ENCODE results near the gene SZRD1.

SZRD1 gene

DNA sequence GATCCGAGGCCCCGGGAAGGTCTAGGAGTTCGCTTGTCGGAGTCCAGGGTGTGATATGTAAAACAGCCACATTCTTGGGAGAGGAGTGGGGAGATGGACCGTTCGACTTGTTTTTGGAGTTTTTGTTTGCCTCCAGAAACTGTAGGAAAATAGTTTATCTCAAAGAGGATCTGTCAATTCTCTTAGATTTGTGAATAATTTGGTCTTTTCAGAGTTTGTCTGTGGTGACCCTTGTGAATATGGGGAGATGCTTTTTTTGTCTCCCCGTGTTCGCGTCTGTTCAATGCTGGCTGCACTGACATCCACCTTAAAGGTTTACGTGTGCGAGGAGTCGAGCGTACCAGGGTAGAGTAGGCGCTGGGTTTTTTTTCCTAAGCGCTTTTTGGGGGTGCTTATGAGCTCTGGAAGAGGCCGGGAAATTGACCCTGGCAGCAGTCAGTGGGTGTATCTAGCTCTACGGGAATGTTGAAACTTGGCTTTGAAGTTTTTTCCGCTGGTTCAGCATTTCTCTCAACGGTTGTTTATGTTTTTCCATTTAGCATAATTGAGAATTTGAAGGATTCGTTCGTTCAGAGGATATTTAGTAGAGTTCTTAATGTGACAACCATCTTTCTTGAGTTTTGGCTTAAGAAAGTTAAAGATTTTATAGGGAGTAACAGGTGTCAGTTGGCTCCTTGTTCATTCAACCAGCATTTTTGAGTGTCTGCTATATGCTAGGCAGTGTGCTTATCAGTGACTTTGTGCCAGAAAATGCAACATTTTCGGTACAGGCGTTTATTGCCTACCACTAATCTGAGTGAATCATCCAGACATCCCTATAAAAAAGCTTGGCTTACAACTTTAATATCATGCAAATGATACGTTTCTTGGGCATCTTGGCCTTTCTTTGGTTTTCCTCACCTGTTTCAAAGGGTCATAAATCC is 1.2 kb downstream of the SZRD1 start:
- no peak for DNase-seq

DNA sequence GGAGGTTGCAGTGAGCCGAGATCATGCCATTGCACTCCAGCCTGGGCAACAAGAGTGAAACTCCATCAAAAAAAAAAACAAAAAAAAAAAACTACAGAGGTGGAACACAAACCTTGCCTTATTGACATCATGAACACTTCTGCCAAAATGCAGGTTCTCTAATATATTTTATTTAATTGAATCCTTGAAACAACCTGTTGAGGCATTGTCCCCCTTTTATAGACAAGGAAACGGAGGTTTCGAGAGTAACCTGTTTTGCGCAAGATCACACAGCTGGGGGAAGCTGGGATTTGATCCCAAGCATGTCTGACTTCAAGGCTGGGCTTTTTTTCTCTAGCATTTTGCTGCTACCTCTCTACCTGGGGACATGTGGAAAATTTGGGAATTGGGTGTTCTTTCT is 2.8 kb downstream of the SZRD1 start:
- DNase-seq, result no peak

DNA sequence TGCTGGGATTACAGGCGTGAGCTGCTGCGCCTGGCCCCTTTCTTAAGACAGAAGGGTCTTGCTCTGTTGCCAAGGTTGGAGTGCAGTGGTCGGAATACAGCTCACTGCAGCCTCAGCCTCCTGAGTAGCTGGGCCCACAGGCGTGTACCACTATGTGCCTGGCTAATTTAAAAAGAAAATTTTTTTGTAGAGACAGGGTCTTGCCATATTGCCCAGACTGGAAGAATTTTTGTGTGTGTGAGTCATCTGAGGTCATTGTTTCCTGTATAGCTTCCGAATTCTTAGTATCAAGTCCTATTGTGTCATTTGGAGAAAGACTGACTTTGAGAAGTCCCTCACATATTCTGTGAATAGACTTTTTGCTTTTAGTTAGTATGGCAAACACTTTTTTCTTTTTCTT is 4.7 kb downstream of the SZRD1 start:
- no peak for DNase-seq

DNA sequence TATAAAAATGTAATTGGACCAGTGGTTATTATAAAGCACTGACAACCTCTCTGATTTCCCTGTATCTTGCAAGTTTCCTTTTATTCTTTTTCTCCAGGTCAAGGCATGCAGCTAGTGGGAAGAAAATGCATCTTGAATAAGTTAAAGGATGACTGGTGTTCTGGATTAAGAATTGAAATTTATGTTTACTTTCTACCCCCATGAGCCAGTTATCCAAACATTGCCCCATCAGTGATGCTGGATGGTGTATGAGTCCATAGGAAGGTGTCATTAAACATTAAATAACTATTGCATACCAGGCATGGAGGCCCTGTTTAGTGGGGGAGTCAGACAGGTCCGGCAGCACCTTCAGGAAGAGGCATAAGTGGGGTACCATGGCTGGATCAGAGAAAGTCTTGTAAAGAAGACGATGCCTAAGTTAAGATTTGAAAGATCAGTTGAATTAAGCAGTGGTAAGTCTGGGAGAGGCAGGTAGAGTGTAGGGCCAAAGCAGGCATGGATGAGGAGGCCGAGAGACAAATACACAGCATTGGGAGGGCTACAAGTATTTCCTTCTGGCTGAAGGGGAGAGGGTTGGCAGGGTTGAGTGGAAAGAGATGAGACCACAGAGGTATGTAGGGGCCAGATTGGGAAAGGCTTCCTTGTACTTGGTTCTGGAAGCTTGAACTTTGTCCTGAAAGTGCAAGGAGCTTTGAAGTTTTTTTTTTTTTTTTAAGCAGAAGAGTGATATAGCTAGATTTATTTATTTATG is 5.7 kb downstream of the SZRD1 start:
- DNase-seq, result no peak

DNA sequence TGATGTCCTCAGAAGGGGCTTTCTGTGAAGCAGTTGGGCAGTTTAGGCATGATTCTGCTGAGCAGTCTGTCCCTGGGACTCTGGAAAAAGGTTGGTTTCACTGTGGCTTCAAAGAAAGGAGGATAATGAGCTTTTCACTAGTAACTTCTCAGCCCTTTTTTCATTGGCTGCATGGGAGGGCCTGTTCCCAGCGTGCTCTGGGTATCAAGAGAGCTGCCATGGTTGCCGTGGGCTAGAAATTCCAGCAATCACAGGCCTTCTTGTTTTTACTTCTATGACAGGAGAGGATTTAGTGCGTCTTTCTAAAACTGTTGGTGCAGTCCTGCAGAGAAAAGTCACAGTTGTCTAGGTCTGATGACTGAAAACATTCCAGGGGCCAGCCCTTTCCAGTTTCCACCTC is 7.2 kb downstream of the SZRD1 start:
- no peak for DNase-seq

DNA sequence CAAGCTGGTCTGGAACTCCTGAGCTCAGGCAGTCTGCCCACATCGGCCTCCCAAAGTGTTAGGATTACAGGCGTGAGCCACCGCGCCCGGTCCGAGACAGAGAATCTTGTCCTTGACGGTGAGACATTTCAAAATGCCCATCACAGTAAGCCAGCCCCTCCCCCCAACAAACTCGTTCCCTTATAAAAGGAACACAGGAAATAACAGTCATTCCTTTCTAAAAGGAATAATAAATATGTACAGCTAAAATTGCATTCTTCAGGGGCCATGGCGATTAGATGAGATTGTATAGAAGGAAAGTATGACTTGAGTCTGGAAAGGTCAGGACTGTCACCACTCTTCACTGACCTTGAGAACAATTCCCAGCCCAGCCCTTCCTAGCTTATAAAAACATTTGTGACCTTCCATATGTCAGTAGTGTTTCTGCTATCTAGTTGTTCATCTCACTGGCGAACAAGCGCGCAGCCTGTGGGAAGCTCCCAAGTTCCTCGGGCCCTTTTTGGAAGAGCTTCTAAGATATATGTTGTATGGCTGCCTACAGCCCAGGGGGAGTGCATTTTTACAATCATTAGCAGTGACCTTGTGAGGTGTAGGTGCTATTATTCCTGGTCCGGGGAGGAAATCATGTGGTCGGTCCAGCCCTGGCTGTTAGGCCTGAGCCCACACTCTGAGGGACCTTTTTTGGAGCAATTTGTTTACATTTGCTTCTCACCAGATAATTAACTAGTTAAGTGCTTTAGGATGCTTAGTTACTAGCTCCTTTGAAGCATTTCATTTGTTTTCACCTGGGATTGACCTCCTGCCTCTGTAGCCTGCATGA is 8.7 kb downstream of the SZRD1 start:
- DNase-seq, result no peak

DNA sequence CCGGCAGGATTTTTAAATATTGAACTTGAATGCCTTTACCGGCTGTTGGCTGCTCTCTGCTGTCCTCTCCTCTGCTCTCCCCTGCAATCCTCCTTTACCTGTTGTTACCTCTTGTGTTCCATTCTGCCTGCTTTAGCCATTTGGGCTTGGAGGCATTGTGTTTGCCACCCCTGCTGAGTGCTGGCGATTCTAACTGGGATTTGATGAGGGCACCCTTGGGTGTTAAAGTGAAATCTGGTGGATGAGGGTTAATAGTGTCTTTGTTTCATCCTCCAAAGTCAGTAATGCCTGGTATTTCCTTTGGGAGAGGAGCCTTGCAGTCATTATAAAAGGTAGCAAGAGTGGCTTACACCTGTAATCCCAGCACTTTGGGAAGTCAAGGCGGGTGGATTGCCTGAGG is 9.9 kb downstream of the SZRD1 start:
- no peak for DNase-seq

DNA sequence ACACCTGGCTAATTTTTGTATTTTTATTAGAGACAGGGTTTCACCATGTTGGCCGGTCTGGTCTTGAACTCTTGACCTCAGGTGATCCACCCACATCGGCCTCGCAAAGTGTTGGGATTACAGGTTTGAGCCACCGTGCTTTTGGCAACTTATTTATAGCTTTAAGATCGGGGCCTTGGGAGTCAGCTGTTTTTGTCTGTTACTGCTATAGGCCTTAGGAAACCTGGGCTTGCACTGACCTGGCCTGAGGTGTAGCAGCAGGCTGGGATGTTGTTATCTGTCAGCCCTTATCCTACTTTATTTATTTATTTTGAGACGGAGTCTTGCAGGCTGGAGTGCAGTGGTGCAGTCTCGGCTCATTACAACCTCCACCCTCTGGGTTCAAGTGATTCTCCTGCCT is 11.4 kb downstream of the SZRD1 start:
- no peak for DNase-seq

DNA sequence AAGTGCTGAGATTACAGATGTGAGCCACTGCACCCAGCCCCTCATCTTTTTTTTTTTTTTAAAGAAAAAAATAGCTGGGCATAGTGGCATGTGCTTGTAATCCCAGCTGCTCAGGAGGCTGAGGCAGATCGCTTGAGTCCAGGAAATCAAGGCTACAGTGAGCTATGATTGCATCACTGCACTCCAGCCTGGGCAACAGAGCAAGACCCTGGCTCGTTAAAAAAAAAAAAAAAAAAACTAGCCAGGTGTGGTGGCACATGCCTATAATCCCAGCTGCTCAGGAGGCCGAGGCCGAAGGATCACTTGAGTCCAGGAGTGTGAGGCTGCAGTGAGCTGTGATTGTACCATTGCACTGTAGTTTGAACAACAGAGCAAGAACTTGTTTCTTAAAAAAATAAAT is 13.8 kb downstream of the SZRD1 start:
- no peak for DNase-seq

DNA sequence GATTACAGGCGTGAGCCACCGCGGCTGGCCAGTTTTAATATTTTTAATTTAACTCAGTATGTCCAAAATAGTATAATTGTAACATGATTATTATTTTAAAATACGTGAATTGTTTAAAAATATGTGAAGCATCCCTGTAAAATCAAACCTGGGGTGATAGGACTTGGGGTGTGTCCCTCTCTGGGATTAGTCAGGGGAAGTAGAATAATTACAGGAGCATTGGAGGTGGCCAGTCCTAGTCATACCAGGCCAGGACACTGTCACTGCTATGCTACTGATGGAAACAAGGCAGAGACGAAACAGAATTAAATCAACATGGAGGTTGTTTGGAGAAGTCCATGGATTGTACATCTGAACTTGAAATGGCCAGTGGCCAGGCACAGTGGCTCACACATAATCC is 16.8 kb downstream of the SZRD1 start:
- DNase-seq, result no peak

DNA sequence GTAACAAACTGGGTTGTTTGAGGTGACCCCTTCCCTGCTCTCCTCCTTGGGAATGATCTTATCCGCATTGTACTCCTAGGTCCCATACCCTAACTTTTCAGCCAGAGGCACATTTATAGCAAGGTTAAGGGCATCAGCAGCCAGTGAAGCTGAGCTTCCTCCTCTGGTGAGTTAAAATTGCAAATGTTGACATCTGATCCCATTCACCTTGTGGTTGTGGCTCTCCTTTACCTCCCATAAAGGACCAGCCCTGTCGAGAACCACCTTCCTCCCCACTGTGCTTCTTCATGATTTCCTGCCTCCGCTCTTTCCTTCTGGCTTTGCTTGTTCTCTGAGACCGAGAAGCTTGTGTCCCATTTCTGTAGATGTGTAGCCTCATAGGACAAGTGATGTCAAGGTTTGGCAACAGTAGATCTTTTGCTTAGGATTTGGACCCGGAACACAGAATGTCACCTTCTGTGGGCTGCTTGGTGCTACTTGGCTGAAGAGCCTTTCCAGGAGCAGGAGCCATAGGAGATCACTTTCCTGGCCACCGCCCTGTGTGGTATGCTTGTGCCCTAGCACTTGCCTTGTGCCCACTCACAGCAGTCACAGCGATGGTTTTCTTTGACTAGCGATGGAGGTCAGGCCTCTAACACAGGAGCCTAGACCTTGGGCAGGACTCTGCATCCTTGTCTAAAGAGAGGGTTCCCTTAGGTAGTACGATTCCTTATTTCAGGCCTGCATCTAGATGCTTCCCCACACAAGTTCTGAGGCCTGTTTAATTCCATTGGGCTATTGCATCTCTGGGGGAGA is 18.8 kb downstream of the SZRD1 start:
- no peak for DNase-seq

DNA sequence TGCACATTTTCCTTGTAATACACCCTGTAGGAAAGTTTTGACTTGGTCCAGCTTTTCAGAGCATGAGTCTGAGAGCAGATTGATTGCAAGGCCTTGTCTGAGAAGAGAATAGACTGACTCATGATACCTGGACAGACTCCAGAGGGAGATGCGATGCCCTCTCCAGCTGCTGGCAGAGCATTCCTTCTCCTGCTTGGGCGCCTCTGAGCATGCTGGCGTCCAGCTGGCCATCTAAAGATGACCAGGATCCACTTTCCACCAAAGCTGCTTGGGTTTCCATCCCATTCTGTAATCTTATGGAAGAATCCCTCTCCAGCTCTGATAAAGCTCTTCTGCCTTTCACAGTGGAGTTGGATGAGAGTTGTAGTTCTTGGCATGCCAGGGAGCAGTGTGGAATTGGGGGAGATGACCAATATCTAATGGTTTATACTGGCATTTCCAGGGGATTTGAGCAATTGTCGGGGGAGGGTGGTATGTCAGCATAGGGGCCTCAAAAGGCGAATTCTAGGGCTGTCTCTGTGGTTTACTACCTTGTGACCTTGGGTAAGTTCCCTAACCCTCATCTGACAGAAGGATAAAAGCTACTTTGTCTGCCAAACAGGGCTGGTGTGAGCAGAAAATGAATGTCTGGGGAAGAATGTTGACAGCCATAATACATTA is 19.5 kb downstream of the SZRD1 start:
- no peak for DNase-seq

DNA sequence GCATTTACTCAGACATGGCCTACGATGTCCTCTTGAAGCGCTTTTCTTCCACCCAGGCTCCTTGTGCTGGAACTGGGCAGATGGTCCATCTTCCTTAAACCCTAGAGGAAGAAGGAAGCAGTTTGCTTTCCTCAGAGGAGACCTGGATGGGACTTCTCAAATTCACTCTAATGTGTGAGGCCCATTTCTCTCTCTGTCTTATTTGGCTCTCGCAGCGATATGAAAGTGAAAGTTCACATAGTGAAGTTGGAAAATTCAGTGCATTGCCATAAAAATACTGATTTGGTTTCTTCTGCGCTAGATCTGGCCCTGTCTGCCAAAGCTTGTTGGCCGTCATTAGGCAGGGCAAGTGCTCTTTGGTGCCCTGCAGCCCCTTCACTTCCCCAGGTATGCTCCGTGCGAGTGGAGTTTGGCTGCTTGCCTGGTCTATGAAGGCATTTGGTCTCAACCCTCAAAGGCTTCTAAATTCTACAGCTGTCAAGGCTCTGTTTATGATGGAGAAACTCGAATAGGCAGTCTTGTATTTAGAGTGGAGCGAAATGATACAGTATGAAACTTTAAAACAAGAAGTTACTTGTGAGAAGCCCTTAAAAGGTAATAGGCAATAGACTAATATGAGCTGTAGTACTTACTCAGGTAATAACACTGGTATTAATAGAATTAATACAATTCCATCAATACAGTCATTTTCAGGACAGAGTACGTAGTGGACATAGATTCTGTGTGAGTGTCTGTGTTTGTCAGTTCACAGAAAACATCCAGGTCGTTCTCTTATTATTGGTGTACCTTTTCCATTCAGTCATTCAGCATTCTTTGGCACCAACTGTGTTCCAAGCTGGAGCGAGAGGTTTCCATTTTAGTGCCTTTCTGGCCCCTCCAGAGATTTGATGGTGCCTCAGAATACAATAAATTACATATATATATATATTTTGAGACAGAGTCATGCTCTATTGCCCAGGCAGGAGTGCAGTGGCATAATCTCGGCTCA is 20.5 kb downstream of the SZRD1 start:
- DNase-seq, result no peak

DNA sequence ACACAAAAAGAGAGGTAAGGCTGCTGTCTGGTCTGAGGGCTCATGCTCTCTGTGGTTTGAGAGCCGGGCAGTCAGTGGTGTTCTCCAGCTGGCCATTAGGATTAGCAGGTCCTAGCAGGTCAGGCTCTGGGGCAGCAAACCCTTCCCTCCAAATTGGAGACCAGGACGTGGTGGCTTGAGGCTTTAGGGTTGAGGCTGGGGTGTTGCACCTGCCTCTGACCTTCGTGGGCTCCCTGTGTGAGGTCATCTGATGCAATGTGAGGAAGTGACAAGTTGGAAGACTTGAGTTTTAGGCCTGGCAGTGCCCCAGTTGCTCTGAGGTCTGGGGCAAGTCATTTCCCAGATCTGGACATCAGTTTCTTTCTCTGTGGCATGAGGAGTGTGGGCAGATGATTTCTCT is 24.4 kb downstream of the SZRD1 start:
- DNase-seq, result no peak

DNA sequence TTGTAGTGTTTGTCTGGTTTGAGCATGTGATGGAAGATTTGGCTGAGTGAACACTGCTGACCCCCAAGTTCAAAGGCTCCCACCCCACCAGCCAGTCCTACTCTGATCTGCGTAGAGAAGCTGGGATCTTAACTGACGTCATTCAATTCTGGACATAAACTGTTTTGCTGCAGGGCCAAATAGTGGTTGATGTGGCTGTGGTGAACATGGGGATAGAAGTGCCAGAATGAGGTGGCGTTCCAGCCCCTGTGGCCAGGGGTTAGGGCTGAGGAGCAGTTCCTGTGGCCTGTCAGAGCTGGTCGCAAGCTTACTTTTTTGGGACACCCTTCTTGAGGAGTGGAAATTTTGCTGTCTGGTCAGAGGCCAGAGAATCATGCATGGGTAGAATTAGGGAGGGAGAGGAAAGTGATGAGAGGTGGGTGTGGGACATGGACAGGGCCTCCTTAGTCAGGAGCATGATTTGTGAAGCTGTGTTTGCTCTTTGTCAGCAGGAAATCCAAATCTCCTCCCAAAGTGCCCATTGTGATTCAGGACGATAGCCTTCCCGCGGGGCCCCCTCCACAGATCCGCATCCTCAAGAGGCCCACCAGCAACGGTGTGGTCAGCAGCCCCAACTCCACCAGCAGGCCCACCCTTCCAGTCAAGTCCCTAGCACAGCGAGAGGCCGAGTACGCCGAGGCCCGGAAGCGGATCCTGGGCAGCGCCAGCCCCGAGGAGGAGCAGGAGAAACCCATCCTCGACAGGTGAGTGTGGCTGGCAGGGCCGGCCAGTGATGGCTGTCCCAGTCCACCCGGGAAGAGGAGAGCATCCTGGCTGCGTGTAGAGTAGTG is 25.9 kb downstream of the SZRD1 start:
- DNase-seq, result no peak

DNA sequence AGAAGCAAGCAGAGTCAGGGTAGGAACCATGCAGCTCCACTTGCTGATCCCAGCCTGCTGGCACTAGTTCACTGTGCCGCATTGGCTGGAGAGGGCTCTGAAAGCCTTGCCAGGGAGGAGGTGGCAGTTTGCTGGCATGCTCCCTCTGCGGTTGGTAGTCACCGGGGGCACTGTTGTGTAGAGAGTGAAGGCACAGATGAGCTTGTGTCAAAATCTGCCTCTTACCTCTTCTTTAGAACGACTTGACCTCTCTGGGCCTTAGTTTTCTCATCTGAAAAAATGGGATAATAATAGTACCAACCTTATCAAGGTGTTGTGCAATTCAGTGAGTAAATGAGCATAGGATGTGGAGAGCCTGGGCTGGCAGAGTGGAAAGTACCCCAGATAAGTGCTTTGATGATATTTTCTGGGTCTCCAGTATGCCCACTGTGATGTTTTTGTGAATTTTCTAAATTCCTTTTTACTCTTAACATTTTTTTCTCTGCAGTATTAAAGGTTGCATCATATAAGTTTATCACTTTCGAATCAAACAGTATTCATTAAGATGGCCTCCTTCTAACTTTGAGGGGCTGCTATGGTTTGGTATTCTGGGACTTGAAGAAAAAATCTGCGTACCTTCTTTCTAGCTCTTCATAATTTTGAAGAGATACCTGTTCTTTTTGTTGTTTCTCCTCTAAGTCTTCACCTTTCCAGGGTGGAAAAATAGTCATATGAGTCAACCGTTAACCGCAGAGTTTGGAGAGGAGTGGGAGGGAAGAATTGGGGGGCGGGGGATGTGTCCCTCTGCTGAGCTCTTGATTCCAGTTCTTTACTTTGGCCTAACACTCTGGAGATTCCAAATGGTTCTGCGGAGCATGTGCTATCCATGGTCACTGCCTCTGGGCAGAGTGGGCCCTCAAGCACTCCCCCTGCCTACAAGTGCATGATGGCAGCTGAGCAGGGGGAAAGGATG is 26.8 kb downstream of the SZRD1 start:
- no peak for DNase-seq

DNA sequence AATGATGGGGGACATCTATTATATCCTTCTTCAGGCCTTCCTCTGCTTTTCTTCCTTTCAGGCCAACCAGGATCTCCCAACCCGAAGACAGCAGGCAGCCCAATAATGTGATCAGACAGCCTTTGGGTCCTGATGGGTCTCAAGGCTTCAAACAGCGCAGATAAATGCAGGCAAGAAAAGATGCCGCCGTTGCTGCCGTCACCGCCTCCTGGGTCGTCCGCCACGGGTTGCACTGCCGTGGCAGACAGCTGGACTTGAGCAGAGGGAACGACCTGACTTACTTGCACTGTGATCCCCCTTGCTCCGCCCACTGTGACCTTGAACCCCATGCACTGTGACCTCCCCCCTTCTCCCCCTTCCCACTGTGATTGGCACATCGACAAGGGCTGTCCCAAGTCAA is 27.9 kb downstream of the SZRD1 start:
- no peak for DNase-seq

DNA sequence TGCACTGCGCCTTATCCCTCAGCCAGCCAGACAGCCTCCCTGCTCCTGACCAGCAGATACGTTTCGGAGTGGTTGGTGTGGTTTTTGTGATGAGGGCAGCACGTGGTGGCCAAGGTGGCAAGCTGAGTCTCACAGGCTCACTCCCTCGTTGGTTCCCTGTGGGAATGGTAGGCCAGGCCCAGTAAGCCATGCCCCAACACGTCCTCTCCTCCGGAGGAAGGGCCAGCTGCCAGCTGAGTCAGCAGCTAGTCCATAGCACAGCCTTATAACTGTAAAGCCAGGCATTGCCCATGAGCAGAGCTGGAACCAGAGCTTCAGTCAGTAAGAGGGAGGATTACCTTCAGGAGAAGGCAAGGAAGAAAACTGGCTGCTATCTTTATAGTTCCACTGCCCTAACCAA is 29.5 kb downstream of the SZRD1 start:
- DNase-seq, result no peak

DNA sequence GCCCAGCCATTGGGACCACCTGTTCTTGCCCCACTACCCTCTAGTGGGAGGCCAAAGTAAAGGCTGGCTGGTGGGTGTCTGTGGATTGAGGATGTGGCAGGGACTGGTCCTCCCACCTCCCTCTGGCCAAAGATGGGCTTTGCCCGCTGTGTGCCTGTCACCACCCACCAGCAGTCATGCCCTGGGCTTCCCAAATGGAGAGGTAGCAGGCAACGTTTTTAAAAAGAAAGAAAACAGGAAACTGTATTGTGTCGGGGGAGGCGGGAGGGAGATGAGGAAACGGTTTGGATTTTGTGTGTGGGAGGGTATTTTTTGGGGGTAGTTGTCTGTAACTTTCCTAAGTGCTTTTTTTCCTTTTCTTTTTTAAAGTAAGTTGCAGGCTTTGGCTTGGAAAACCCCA is 30.1 kb downstream of the SZRD1 start:
- DNase-seq, result no peak

All from activated effector memory CD4-positive, alpha-beta T cell treated with Interleukin-2 at 50 U/mL for 16 hours (primary cell).